Measurements from ENCODE around the gene ZNF581.

The ZNF581 gene

GRCh38 chr19:55666343-55667005 is 23.0 kb downstream of the ZNF581 start:
- no peak overlapping the region for H3K4me3 ChIP-seq (ENCODE audit: low read depth, low read length)
- no peak for DNase-seq (ENCODE audit: low read depth)
- TF ChIP-seq CTCF (conservative IDR thresholded peaks at IDR 0.05; ENCODE audit: low read depth, low read length), result no peak

GRCh38 chr19:55667006-55667381 is 23.5 kb downstream of the ZNF581 start:
- no peak for TF ChIP-seq CTCF (conservative IDR thresholded peaks at IDR 0.05; ENCODE audit: low read depth, low read length)
- no peak overlapping the region for H3K4me3 ChIP-seq (ENCODE audit: low read depth, low read length)
- DNase-seq (ENCODE audit: low read depth), result no peak

GRCh38 chr19:55667511-55667910 is 24.1 kb downstream of the ZNF581 start:
- no peak for DNase-seq (ENCODE audit: low read depth)
- no peak overlapping the region for H3K4me3 ChIP-seq (ENCODE audit: low read depth, low read length)
- TF ChIP-seq CTCF (conservative IDR thresholded peaks at IDR 0.05; ENCODE audit: low read depth, low read length), result no peak

GRCh38 chr19:55667958-55668357 is 24.5 kb downstream of the ZNF581 start:
- no peak overlapping the region for H3K4me3 ChIP-seq (ENCODE audit: low read depth, low read length)
- DNase-seq (ENCODE audit: low read depth), result no peak
- TF ChIP-seq CTCF (conservative IDR thresholded peaks at IDR 0.05; ENCODE audit: low read depth, low read length), result no peak

- DNase-seq (ENCODE audit: low read depth), result no peak
- no peak for TF ChIP-seq CTCF (conservative IDR thresholded peaks at IDR 0.05; ENCODE audit: low read depth, low read length)
- no peak overlapping the region for H3K4me3 ChIP-seq (ENCODE audit: low read depth, low read length)
Measured at GRCh38 chr19:55668603-55669348, 25.3 kb downstream of the ZNF581 start.

- TF ChIP-seq CTCF (conservative IDR thresholded peaks at IDR 0.05; ENCODE audit: low read depth, low read length), result no peak
- no peak for DNase-seq (ENCODE audit: low read depth)
- H3K4me3 ChIP-seq (ENCODE audit: low read depth, low read length), result no peak overlapping the region
Measured at GRCh38 chr19:55669418-55670279, 26.2 kb downstream of the ZNF581 start.
